Peyer's patch (tissue), 4 donors: ENCODE results near the gene ANKRD13C.

Experiments used
- POLR2A ChIP-seq, 2 donors: fragments of 450-650 bp; IDR thresholded peaks; one replicate each; pipeline ENCODE4 v1.5.1; 2017; ENCODE audit warnings: antibody characterized with exemption in 2 of 2, mild to moderate bottlenecking in 2 of 2, moderate library complexity in 2 of 2
- TF ChIP-seq, protein P1 (sequence below), 6 experiments: fragments of 450-650 bp in 4 of 6; fragments of 200-600 bp in 2 of 6; sonication (generic) in 1 of 6; IDR thresholded peaks; one replicate each; pipeline ENCODE4 v1.5.1; 2017 to 2019; ENCODE audit warnings: antibody characterized with exemption in 6 of 6, mild to moderate bottlenecking in 3 of 6, moderate library complexity in 1 of 6

DNA sequence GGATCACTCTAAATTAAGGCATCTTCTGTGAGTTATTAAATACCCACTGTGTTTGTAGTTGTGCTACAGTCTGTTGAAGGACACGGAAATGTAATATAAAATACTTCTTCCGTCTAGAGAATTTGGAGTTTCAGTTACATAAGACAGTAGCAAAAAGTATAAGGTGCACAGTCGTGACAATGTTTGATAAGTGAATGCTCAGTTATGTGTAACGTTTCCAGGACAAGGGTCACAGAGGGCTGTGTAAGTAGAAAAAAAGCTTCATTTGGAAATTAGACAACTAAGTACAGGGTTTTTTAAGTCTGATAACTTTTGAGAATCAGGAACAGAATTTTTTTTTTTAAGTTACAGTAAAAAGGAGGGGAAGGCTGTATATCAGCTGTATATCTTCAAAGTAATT is 105.8 kb downstream of the ANKRD13C start:
- TF ChIP-seq, protein P1, sequence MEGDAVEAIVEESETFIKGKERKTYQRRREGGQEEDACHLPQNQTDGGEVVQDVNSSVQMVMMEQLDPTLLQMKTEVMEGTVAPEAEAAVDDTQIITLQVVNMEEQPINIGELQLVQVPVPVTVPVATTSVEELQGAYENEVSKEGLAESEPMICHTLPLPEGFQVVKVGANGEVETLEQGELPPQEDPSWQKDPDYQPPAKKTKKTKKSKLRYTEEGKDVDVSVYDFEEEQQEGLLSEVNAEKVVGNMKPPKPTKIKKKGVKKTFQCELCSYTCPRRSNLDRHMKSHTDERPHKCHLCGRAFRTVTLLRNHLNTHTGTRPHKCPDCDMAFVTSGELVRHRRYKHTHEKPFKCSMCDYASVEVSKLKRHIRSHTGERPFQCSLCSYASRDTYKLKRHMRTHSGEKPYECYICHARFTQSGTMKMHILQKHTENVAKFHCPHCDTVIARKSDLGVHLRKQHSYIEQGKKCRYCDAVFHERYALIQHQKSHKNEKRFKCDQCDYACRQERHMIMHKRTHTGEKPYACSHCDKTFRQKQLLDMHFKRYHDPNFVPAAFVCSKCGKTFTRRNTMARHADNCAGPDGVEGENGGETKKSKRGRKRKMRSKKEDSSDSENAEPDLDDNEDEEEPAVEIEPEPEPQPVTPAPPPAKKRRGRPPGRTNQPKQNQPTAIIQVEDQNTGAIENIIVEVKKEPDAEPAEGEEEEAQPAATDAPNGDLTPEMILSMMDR (IDR thresholded peaks at IDR 0.05), result no peak
- TF ChIP-seq POLR2A (IDR thresholded peaks at IDR 0.05), result no peak
